GM19025 (cell line): ENCODE measurements around the gene HRH3.

ENCODE experiments used
- ATAC-seq: cut with Tn5 transposase; IDR thresholded peaks from one replicate; pipeline ENCODE4 v1.9.1; 2021; ENCODE audit warnings: mild to moderate bottlenecking, low read depth, moderate library complexity; ENCODE audit not compliant: unreplicated experiment

HRH3 gene

GRCh38 chr20:62182469-62183425, 37.3 kb downstream of the HRH3 start, which contains the start of gene MTG2:
Gene MTG2 (plus strand): TSS chr20:62183028. CDS start chr20:62193421, 10,393 bp downstream.
- peak; percentile 88 for ATAC-seq

DNA sequence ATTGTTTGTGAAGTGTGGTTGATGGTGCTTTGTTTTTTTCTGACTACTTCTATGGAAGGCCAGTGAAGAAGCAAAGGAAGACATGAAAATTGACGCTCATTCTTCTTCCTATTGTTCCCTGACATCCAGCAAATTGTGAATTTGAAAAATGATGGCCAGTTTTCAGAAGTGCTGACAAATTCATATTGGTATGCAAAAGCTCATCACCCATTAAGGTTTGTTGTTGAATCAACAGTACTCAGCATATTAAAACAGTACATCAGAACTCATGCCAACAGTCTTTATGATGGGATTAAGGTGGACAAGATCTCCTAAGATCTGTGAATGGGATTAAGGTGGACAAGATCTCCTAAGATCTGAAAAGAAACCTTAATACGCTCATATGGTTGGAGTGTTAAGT, 38.3 kb downstream of the HRH3 start:
- no peak for ATAC-seq

DNA sequence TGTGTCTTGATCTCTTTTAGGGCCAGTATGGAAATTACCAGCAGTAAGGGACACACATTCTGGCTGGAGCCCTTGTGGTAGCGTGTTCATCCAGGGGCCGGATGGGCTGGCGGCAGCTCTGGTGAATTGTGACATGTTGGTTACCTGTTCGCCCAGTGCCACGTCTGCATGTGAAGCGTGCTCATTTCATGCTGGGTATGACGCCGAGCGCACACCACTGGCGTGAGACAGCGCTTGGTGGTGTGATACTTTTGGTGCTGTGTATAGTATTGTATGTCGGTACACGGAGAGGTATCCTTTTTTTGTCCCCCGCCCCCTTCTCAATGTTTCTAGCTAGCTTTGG, 40.9 kb downstream of the HRH3 start:
- ATAC-seq, result no peak

GRCh38 chr20:62178316-62179161, 41.5 kb downstream of the HRH3 start:
- ATAC-seq, result no peak

DNA sequence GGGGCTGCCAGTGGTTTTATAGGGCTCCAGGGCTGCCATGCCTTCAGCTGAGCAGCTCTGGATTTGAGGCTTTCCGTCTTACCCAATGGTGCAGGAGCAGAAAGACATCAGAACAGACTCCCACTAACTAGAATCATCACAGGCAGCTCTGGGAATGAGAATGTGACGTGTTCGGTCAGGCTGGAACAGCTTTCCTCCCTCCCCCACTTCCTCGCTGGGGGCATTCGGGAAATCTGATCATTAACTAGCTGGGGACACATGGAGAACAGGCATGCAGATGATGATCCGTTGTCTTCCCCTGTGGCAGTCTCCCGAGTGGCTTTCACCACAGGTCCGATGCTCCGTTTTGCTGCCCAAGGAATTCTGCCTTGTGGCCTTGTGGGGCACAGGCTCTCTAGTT, 42.8 kb downstream of the HRH3 start:
- no peak for ATAC-seq

- no peak for ATAC-seq
These were observed 43.2 kb downstream of the HRH3 start for GRCh38 chr20:62176866-62177265.

- ATAC-seq, result no peak
These were observed 44.4 kb downstream of the HRH3 start for GRCh38 chr20:62175711-62176110.

DNA sequence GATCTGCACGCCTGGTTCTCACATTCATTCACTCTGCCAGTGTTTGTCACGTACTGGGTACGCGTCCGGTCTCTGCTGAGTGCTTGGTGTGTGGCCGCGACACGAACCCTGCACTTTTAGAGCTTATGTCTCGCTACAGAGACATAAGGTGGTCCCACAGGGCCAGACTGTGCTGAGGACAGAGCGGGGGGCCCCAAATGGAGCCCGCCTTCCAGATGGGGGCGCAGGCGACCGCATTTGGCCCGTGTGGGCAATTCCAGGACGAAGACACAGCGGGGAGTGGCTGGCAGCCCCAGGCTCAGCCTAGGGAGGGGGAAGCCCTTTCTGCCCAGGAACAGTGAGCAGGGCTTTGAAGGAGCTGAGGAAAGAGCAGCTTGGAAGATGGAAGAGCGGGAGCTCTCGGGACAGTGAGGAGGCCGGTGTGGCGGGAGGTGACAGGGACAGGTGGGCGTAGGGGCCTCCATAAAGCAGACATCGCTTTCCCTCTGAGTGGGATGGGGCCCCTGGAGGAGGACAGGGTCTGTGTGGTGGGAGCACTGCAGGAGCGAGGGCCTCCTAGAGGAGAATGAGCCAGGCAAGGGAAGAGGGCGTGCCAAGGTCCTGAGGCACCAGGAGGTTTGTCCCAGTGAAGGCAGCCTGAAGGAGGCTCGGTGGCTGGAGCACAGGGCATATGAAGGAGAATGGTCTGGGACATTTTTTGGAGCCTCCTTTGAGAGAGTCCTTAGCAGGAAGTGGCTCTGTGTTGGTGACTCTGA, 45.0 kb downstream of the HRH3 start:
- ATAC-seq, result no peak

- no peak for ATAC-seq
These were observed 45.9 kb downstream of the HRH3 start for GRCh38 chr20:62174021-62174804.

- no peak for ATAC-seq
These were observed 47.4 kb downstream of the HRH3 start for GRCh38 chr20:62172666-62173065.

- no peak for ATAC-seq
These were observed 48.8 kb downstream of the HRH3 start for GRCh38 chr20:62171245-62171644.

GRCh38 chr20:62170536-62170935, 49.5 kb downstream of the HRH3 start:
- no peak for ATAC-seq

GRCh38 chr20:62168890-62169435, 51.1 kb downstream of the HRH3 start:
- ATAC-seq, result no peak

DNA sequence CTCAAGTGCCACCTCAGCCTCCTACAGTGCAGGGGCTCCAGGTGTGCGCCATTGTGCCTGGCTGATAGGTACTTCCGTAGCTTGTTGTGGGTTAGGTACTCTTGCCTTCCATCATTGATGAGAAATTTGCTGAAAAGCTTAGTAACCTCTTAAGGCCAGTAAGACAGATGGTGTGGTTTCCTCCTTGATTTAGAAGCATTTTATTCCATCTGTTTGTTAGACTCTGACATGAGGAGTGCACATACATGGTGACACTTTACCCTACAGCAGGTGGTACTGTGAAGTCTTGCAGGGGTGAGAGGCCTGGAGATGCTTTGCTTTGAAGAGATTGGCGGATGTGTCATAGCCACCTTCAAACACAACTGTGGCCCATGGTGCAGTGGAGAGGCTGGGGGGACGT, 52.0 kb downstream of the HRH3 start:
- ATAC-seq, result no peak

DNA sequence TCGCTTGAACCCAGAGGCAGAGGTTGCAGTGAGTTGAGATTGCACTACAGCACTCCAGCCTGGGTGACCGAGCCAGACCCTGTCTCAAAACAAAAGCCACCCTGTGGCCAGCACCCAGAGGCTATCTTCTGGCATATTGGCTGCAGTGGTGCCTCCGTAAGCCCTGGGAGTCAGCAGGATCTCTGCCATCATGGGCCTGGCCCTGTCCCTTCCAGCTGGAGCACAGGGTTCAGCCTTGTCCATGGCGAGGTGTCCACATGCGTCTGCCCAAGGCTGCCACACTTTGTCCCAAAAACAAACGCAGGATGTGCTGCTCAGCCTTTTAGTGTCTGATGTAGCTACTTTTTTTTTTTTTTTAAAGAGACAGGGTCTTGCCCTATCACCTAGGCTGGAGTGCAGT, 52.6 kb downstream of the HRH3 start:
- ATAC-seq, result no peak

- ATAC-seq, result no peak
These were observed 54.2 kb downstream of the HRH3 start for GRCh38 chr20:62165762-62166399.
